H4 (cell line): Measurements from ENCODE around the gene ZNF580. TPM values are rescaled to one million over a fixed set of nuclear protein-coding genes. Genes with fewer than 3 reads are reported as not detected.

Source experiments
- DNase-seq: peaks from one replicate; pipeline ENCODE4 v3.0.0-alpha.2; 2015; ENCODE audit warnings: low spot score
- total RNA-seq: library from RNA; depleted of rRNA; stranded (reverse); fragments of >200 nt; shearing (Covaris generic); gene quantifications from 2 replicates; pipeline ENCODE4 v1.2.3, GENCODE V29; 2014

The ZNF580 gene
- total RNA-seq, 1 experiment from 2014 or later = 19.2 TPM

DNA sequence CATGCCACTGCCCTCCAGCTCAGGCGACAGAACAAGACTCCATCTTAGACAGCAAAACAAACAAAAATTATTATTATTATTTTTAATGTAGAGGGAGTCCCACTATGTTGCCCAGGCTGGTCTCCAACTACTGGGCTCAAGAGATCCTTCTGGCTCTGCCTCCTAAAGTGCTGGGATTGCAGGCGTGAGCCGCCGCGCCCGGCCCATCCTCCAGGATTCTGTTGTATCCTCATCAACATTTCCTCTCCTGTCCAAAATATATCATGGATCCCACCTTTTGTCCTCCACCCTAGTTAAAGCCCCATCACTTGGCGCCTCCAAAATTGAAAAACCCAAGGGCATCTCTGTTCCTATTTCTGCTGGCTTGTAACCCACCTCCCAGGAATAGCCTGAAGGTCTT lies 17.7 kb upstream of the ZNF580 start:
- DNase-seq = no peak

DNA sequence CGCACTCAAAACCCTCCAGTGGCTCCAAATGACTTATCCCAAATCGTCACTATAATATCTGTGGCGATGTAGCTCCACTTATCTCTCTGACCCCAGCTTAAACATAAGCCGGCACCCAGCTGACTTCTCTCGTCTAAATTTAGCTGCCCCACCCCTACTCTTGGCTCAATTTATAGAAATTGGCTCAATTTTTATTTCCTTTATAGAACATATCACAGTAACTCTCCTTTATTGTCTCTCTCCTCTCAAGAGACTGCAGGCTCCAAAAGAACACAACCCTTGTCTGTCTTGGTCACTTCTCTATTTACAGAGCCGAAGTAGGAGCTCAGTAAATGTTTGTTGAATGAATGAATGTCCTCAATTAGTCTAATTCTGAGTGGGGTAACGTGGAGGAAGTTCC lies 17.2 kb upstream of the ZNF580 start:
- no peak for DNase-seq

DNA sequence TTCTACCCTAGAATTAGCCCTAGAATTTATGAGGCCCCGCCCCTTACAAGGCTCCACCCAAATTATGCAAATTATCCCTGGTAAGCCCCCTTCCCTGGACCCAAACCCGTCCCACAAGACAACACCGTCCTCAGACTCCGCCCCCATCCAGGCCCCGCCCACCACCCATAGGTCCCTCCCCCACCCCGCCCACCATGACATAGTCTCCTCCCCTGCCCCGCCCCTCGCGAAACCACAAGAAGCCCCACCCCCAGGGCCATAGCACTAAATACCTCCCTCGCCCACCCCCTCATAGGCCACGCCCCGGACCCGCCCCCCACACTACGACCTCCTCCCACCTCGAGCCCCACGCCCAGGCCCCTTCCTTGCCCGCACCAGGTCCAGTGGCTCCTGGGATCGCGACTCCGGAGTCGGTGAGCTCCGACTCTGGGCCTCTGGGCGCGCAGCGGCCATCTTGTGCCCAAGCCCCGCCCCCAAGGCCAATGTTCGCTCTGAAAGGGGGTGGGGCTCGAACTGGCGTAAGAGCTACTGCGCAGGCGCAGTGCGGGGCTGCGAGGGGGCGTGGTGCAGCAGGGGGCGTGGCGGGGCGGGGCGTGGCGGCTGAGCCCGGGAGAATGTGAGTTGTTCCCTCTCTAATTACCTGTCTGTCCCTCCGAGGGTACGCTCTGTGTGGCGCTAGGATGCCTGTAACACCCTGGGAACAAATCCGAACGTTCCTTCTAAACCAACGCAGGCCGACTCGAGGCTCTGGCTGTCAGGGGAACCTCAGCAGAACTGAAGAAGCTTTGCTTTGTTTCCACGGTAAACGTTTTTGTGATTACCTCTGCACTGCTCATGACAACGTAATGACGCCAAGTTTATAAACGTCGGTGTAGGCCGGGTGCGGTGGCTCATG lies 16.4 kb upstream of the ZNF580 start, which contains the start of gene ZNF784:
Gene ZNF784, minus strand, starts transcription at position 458 of the 895 bp plus-strand sequence. Its CDS starts 5 bp downstream, at position 453.
- DNase-seq = peak; percentile 95

DNA sequence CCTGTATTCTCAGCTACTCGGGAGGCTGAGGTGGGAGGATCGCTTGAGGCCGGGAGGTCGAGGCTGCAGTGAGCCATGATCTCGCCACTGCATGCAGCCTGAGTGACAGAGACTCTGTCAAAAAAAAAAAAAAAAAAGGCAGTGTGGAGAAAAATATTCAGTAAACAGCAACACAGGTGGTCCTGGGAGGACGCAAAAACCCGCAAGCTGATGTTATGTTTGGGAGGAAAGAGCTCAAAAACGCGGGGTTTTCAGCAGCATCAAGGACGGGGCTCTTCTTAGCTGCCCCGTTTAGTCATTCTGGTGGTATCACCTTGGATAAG lies 15.8 kb upstream of the ZNF580 start:
- no peak for DNase-seq

DNA sequence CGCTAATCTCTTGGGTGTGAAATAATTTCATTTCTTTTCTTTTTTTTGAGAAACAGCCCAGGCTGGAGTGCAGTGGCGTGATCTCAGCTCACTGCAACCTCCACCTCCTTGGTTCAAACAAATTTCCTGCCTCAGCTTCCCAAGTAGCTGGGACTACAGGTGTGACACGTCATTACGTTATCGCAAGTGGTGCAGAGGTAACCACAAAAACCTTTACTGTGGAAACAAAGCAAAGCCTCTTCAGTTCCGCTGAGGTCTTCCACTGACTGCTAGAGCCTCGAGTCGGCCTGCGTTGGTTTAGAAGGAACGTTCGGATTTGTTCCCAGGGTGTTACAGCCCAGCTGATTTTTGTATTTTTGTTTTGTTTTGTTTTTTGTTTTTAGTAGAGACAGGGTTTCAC lies 14.5 kb upstream of the ZNF580 start:
- DNase-seq = no peak

DNA sequence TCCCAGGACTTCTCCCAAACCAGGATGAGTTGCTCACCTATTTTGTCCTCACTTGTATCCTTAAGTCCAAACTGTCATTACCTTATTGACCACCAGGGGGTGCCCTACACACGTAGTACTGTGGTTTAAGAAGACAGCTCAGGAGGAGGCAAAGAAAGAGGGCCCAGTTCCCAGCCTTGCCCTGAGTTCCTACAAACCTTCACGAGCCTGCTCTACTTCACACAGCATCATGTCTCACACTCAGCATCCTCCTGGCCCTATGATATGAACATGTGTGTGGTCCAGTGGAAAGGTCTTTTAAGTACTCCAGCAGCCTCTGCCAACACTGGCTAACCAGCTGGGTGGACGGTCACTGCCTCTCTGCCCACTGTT lies 8.4 kb upstream of the ZNF580 start:
- DNase-seq = peak; percentile 97

DNA sequence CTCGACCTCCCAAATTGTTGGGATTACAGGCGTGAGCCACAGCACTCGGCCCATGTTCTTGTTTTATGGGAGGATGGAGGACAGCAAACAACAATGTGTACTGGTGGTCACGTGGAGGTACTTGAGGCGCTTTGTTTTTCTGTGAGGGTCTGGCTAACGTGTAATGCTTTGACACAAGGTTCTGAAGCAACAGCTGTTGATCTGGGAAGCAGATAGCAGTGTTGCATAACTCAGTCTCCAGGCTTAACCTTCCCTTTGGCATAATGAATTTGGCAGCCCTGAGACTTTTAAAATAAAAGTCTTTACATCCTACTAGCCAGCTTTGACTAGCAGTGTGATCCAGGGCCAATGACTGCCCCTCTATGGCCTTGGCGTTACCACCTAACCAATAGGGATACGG lies 6.9 kb upstream of the ZNF580 start:
- no peak for DNase-seq

DNA sequence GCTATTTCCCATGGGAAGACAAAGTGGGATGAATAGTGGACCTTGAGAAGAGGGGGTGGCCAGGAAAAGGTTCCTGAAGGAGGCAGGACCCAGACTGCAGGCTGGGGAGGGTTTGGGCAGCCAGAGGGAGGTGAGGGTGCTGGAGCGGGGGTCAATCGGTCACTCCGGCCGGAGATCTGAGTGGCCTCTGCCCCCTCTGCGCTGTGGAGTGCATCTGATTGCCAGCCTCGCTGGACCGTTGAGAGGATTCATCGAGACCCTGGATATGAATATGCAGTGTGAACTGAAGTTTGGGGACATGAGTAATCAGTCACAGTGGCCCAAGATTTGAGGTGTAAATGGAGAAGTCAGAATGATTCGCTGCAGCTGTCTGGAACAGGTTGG lies 5.5 kb upstream of the ZNF580 start:
- DNase-seq = no peak

DNA sequence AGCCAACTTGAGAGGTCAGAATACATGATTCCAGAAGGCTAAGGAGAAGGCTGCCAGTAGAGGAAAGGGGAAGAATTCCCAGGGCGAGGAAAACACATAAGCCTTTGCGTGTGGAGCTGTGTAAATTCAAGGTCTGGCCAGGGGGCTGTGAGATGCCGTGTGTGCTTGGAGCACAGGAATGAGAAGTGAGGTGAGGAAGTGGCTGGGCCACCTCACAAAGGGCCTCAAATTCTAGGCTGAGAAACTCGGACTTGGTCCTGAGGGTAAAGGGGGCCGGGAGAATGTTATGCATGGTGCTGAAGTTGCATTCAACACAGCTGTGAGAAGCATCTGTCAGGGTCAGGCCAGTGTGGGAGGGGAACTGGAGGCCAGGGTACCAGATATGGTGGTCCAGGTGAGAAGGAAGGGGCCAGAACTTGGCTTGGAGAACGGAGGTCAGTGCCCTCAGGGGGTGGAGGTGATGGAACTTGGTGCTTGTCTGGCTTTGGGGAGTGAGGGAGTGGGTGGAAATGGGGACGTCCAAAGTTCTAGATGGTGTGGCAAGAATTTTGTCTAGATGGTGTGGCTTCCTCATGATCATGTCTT lies 4.9 kb upstream of the ZNF580 start:
- DNase-seq = no peak

DNA sequence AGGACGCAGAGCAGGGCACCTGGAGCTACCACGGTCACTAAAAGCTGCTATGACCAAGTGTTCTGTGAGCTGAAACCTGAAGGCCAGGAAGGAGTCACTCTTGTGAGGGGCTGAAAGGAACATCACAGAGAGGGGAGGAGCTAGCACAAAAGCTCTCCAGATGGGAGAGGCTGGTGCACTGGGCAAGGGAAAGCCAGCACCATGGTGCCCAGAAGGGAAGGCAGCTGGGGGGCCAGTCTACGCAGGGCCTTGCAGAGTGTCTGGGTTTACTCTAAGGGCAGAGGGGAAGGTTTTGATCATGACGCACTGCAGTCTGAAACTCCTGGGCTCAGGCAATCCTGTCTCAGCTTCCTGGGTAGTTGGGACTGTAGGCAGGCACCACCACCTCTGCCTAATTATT lies 4.1 kb upstream of the ZNF580 start:
- no peak for DNase-seq

DNA sequence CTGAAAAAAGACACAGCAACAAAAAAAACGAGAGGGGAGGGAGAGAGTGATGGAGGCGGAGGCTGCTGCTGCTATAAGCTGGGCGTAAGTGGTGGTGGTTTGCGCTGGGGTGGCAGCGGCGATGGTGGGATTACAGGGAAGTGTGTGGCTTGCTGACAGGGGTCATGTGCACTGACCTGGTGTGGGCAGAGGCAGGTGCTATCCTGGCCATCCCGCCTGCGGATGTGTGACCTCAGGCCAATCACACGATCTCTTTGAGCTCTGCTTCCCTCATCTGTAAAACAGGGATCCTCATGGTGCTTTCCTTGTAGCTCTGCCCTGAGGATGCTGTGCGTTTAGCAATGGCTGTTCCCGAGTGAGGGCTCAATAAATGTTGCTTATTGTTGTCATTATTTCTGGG lies 3.3 kb upstream of the ZNF580 start:
- no peak for DNase-seq

DNA sequence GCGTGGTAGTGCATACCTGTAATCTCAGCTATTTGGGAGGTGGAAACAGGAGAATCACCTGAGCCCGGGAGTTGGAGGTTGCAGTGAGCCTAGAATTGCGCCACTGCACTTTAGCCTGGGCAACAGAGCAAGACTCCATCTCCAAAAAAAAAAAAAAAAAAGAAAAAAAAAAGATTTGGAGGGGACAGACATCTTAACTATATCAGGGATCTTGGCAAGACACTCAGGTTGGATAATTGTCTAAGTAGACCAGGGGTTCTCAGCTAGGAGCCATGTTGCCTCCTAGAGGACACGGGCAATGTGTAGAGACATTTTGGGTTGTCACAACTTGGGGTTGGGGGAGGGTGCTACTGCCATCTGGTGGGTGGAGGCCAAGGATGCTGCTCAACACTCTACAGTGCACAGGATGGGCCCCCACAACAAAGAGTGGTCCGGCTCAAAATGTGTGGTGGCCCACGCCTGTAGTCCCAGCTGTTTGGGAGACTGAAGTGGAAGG lies 1.9 kb upstream of the ZNF580 start:
- DNase-seq = peak; percentile 88

DNA sequence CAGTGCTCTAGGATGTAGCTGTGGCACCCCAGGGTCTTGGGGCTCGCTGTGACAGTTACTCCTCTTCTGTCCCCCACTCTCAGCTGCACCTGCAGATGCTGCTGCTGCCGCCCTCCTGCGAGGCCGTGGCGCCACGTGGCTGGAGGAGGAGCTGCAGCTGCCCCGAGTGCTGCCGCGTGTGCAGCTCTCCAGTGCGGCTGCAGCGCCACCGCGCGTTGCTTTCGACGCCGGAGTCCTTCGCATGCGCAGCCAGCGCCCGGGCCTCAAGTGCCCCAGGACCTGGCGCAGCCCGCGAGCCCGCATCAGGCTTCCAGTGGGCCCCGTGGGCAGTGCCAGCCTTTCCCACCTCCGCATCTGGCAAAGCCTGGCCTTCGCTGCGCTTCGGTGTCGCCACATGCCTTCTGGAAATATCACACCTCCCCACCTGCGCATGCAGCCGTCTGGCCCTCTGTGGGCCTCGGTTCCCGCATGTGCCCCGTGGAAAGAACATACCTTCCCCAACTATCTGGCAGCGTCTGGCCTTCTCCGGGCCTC lies 692 bp upstream of the ZNF580 start:
- no peak for DNase-seq

DNA sequence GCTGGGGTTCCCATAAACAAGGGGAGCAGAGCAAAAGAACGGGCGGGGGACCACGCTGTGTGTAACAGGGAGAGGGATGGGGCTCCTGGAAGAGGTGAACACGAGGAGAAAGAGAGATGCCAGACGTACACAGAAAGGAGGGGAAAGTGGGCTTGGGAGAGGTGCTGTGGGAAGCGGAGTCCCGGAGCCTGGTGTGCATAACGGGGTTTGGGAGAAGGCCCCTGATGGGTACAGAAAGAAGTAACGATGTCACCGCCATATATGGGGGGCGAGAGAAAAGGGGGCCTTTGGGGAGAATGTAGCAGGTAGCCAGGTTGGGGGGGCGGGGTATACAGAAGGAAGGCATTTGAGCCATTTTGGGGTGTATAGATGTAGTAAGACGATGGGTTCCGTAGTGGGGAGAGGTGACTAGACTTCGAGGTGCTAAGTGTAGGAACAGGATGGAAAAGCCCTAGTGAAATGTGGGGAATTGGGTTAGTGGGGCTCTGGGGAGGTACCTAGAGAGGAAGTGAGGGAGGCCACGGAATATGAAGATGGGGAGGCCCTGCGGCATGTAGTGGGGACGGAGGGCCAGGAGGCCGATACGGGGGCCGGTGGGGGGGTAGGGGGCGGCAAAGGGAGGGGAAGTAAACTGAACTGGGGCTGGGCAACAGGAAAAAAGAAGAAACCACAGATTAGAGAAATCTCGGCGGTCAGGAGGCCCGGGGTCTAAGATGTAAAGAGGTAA lies 787 bp downstream of the ZNF580 start:
- DNase-seq = no peak

DNA sequence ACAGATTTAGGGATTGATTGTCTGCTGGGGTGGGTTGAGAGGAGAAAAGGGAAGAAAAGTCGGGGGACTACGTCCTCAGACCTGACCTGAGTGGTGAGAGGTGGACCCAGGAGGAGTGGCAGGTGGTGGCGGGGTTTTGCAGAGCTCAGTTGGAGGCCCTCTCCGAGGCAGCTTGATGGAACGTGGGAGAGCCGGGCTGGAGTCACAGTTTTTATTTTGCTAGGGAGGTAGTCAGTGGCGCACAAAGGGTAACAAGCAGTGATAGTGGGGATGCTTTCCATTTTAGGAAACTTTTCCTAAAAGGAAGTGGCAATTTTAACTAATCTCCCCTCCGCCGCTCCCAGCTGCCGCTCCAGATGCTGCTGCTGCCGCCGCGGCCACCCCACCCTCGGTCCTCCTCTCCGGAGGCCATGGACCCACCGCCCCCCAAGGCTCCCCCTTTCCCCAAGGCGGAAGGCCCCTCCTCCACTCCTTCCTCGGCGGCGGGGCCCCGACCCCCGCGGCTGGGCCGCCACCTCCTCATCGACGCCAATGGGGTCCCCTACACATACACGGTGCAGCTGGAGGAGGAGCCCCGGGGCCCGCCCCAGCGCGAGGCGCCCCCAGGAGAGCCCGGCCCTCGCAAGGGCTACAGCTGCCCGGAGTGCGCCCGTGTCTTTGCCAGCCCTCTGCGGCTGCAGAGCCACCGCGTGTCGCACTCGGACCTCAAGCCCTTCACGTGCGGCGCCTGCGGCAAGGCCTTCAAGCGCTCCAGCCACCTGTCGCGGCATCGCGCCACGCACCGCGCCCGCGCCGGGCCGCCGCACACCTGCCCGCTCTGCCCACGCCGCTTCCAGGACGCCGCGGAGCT lies 1.6 kb downstream of the ZNF580 start:
- DNase-seq = no peak

DNA sequence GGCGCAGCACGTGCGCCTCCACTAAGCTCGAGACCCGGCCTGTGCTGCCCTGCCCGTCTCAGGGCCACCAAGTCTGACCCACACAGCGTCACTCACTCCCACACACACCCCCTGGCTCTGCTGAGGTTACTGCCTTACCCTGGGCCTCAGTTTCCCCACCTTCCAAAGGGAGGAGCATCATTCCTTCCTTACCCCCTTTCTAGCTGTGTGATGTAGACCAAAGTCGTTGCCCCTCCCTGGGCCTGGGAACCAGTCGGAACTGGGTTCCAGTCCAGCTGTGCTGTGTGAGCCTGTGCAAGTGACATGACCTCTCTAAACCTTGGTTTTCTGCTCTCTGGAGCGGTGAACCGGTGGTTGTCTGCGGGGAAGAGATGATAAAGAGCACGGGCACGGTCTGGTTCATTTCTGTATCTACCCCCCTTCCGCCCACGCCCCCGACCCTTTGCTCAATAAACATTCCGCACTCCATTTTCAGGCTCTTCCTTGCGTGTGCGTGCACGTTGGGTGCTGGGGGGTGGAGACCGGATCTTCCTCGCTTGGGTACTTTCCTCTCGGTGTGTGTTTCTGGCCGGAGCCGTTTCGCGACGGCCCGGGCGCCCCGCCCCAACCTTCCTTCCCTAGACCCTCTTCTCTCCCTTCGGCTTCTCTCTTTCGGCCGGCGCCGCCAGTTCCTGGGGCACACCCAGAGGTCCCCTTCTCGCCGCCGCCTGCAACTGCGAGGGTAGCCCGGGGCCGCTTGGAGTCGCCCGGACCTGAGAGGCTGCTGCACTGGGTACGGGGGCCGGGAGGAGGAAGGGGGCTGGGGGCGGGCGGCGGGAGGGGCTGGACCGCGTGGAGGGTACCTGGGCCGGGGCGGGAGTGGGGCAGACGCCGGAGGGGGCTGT lies 2.4 kb downstream of the ZNF580 start, which contains the start of gene ZNF581:
Gene ZNF581, plus strand, starts transcription at position 647 of the 884 bp plus-strand sequence. CDS start 923 bp downstream, outside the sequence.
- peak; percentile 81 for DNase-seq

DNA sequence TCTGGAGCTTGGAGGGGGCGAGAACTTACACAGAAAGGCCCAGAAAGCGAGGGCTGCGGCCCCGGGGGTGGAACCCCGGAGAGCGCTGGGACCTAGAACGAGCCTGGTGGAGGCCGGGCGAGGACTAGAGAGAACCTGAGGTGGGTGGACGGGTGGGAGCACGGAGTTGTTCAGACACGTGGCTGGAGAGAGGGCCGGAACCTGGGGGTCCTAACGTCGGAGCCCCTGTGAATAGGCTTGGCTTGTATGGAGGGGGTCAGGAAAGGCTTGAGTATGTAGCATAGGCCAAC lies 3.0 kb downstream of the ZNF580 start:
- no peak for DNase-seq

DNA sequence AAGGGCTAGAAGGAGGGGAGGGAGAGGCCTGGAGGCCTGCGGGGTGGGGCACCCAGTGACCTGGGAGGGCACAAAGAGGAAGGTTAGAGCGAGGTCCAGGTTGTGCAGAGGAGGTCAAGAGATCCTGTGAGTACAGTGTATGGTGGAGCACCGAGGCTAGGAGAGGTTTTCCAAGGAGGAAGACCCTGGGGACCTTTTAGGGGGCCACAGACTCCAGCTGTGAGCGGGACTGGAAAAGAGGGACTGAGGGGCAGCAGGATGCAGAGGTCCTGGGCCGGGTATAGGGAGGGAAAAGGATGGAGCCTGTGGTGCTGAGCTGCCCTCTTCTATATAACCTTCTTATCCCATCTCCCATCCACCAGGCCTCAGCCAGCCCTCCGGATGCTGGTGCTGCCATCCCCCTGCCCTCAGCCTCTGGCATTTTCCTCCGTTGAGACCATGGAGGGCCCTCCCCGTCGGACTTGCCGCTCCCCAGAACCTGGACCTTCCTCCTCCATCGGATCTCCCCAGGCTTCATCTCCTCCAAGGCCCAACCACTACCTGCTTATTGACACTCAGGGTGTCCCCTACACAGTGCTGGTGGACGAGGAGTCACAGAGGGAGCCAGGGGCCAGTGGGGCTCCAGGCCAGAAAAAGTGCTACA lies 3.5 kb downstream of the ZNF580 start:
- no peak for DNase-seq

DNA sequence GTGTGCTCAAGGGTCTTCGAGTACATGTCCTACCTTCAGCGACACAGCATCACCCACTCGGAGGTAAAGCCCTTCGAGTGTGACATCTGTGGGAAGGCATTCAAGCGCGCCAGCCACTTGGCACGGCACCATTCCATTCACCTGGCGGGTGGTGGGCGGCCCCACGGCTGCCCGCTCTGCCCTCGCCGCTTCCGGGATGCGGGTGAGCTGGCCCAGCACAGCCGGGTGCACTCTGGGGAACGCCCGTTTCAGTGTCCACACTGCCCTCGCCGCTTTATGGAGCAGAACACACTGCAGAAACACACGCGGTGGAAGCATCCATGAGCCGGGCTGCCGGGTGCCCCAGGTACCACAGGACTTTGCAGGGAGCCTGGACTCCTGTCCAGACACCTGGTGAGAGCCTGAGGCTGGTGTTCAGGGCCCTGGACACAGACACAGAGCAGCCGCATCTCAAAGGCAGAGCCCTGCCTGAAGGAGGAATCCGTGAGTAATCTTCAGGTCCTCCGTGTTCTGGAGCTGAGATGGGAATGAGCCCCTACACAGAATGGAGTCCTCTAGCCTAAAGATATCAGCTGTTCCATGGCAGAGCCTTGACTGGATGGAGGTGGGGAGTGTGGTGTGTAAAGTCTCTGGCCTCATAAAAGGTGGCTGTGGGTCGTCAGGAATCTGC lies 4.2 kb downstream of the ZNF580 start:
- no peak for DNase-seq

DNA sequence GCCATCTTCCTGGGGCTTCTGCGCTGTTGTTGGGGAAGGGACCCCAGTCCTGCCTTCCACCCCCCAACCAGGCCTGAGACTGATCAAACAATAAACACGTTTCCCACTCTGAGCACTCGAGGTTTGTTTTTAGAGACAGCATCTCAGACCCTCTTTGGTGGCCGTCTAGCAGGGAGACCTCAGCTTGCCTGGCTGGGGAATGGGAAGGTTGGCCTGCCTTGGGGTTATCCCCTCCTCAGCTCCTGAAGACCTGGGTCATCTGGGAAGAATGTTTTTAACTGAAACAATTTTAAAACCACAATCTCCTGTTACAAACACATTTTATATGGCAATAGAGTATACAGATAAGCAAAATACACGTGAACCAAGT lies 4.7 kb downstream of the ZNF580 start:
- no peak for DNase-seq
